GM12878 (cell line): Measurements from ENCODE around the gene ART1. TPM values are rescaled to one million over a fixed set of nuclear protein-coding genes. Genes with fewer than 3 reads are reported as not detected.

Source experiments
- ATAC-seq: fragments of 200-7000 bp; cut with Tn5 transposase; 3 replicates; pipeline ENCODE4 v1.9.1; 2020; ENCODE audit warnings: mild to moderate bottlenecking, moderate library complexity
- BruUV-seq: library from RNA; stranded (reverse); fragments of 400-500 nt; replicated peaks from 2 replicates; lab custom pipeline; 2021; lab: Mats Ljungman, UMichigan
- CTCF ChIA-PET: fragments of 300-600 bp; sonication (Branson Sonifier 250); formaldehyde crosslinking; extraction: SDS; loops from one replicate; lab custom pipeline; 2021; ENCODE audit warnings: inconsistent platforms; lab: Yijun Ruan, JAX
- POLR2A ChIA-PET: fragments of 350-600 bp; formaldehyde crosslinking; extraction: SDS; loops from one replicate; lab custom pipeline; 2021; ENCODE audit warnings: inconsistent platforms; lab: Charles Lee
- RAD21 ChIA-PET: fragments of 300-600 bp; sonication (Branson Sonifier 250); formaldehyde crosslinking; loops from one replicate; lab custom pipeline; 2023; ENCODE audit warnings: antibody characterized with exemption; ENCODE audit not compliant: unreplicated experiment; lab: Charles Lee
- SMC1A ChIA-PET: fragments of 300-600 bp; sonication (Branson Sonifier 250); formaldehyde crosslinking; loops from one replicate; lab custom pipeline; 2023; ENCODE audit not compliant: unreplicated experiment, uncharacterized antibody; lab: Charles Lee
- DNase-seq: peaks from one replicate; pipeline ENCODE4 v3.0.0-alpha.2; 2011; ENCODE audit warnings: low read depth, low spot score
- FAIRE-seq: peaks from 3 replicates; lab custom pipeline; 2011; peaks lifted over from hg19 to GRCh38; lab: Jason Lieb, UNC
- H2AFZ ChIP-seq: 2 replicates; pipeline ENCODE4 v1.6.0; 2011; ENCODE audit warnings: low read depth, low read length, control low read depth; ENCODE audit not compliant: control insufficient read depth
- H3K27ac ChIP-seq: 2 replicates; pipeline ENCODE4 v1.5.1; 2011; ENCODE audit warnings: control low read depth; ENCODE audit not compliant: control insufficient read depth, insufficient read depth
- H3K27me3 ChIP-seq, 2 experiments: replicated peaks in 1 of 2; 2 replicates each; pipeline versions ENCODE4 v1.6.0 to v1.6.1; 2011; ENCODE audit warnings: low read length in 1 of 2; ENCODE audit not compliant: control insufficient read depth in 2 of 2, insufficient read depth in 2 of 2
- H3K36me3 ChIP-seq, 2 experiments: 2 replicates each; pipeline ENCODE4 v1.5.1; 2011; ENCODE audit warnings: low read length in 1 of 2; ENCODE audit not compliant: control insufficient read depth in 2 of 2, insufficient read depth in 2 of 2
- H3K4me1 ChIP-seq: 2 replicates; pipeline ENCODE4 v1.6.1; 2011; ENCODE audit warnings: mild to moderate bottlenecking, low read length, moderate library complexity, mixed read lengths; ENCODE audit not compliant: control insufficient read depth, insufficient read depth
- H3K4me2 ChIP-seq: 2 replicates; pipeline ENCODE4 v1.6.0; 2011; ENCODE audit warnings: control low read depth; ENCODE audit not compliant: control insufficient read depth, insufficient read depth
- H3K4me3 ChIP-seq: fragments of 200-600 bp; sonication (generic); 2 replicates; pipeline ENCODE4 v1.5.1; 2016
- H3K79me2 ChIP-seq: 2 replicates; pipeline ENCODE4 v1.6.0; 2011; ENCODE audit warnings: low read length; ENCODE audit not compliant: control insufficient read depth, insufficient read depth
- H3K9ac ChIP-seq: 2 replicates; pipeline ENCODE4 v1.8.0; 2011; ENCODE audit warnings: low read length, control low read depth, mixed read lengths; ENCODE audit not compliant: control insufficient read depth, insufficient read depth
- H3K9me3 ChIP-seq: replicated peaks from 3 replicates; pipeline ENCODE4 v1.5.1; 2011; ENCODE audit warnings: mild to moderate bottlenecking, low read length; ENCODE audit not compliant: control insufficient read depth, insufficient read depth
- H4K20me1 ChIP-seq: 2 replicates; pipeline ENCODE4 v1.6.0; 2011; ENCODE audit not compliant: control insufficient read depth, insufficient read depth
- ATF7 ChIP-seq: fragments of 450-650 bp; IDR thresholded peaks from 2 replicates; pipeline ENCODE4 v1.6.1; 2016; ENCODE audit warnings: low read depth, mild to moderate bottlenecking
- CBFB ChIP-seq: IDR thresholded peaks from 2 replicates; pipeline ENCODE4 v1.6.1; 2016; ENCODE audit warnings: antibody characterized with exemption, low read depth
- CHD2 ChIP-seq: IDR thresholded peaks from 2 replicates; pipeline ENCODE4 v1.6.1; 2011; ENCODE audit warnings: low read depth, low read length, improper control_type of control experiment, borderline replicate concordance
- CUX1 ChIP-seq: IDR thresholded peaks from 2 replicates; pipeline ENCODE4 v1.6.1; 2012; ENCODE audit warnings: improper control_type of control experiment, low read depth, low read length; ENCODE audit not compliant: insufficient replicate concordance
- IRF3 ChIP-seq: fragments of 450-650 bp; IDR thresholded peaks from 2 replicates; pipeline ENCODE4 v1.6.1; 2014; ENCODE audit warnings: mild to moderate bottlenecking
- PAX5 ChIP-seq: IDR thresholded peaks from 2 replicates; pipeline ENCODE4 v1.6.1; 2011; ENCODE audit warnings: low read depth, low read length, borderline replicate concordance
- PAX8 ChIP-seq: fragments of 450-650 bp; IDR thresholded peaks from 2 replicates; pipeline ENCODE4 v1.6.1; 2017; ENCODE audit warnings: mild to moderate bottlenecking, moderate library complexity
- SIN3A ChIP-seq: IDR thresholded peaks from 2 replicates; pipeline ENCODE4 v1.6.1; 2012; ENCODE audit warnings: low read depth, low read length, improper control_type of control experiment
- ZNF274 ChIP-seq: IDR thresholded peaks from one replicate; pipeline ENCODE4 v1.8.0; 2011; ENCODE audit not compliant: insufficient read length, insufficient read depth
- WGBS: methylation state at CpG from one replicate; pipeline ENCODE4 v1.1.6; 2016; ENCODE audit warnings: low lambda C conversion rate; ENCODE audit not compliant: insufficient replicate concordance, insufficient coverage; ENCODE audit errors: missing lambda C conversion rate; 5-methylcytosine and 5-hydroxymethylcytosine counted together
- in situ Hi-C: fragments of 300-500 bp; cut with MboI; formaldehyde crosslinking; loops from 9 replicates; pipeline ENCODE4 v1.14.3; 2018; ENCODE audit warnings: mixed read lengths
- intact Hi-C: fragments of 100-400 bp; cut with micrococcal nuclease; formaldehyde crosslinking; loops from one replicate; pipeline ENCODE4 v1.14.2; 2022; ENCODE audit not compliant: unreplicated experiment
- polyA plus RNA-seq, 11 experiments: library from polyadenylated mRNA; depleted of rRNA in 4 of 11; unstranded in 6 of 11; stranded (reverse) in 5 of 11; fragments of >200 nt; fragmentation: Nextera tagmentation in 4 of 11; fragmentation: Illumina TruSeq in 1 of 11; extraction: Ambion mirVana in 4 of 11; extraction: Trizol in 1 of 11; gene quantifications; 1 replicate in 1 of 11; 2 replicates in 10 of 11; pipeline versions ENCODE4 v1.2.1 to v1.2.3, GENCODE V29; 2011 to 2016; ENCODE audit warnings: inconsistent platforms in 2 of 11, missing spikeins in 2 of 11, low read depth in 1 of 11
- total RNA-seq, 4 experiments: library from RNA; depleted of rRNA in 3 of 4; stranded (reverse); fragments of >200 nt in 3 of 4; fragmentation: Illumina TruSeq in 1 of 4; extraction: Trizol in 1 of 4; gene quantifications; 2 replicates each; pipeline versions ENCODE4 v1.2.1 to v1.2.3, GENCODE V29; 2013 to 2021

Gene ART1
- total and polyA plus RNA-seq, 10 of the 15 experiments (the other 5 are each of a cell fraction or from before 2014, with no cell fraction given): not detected

- FAIRE-seq: no peak
- intact Hi-C loops: no loop called here
These were observed 19.2 kb downstream of the ART1 start for GRCh38 chr11:3664032-3664630.

DNA sequence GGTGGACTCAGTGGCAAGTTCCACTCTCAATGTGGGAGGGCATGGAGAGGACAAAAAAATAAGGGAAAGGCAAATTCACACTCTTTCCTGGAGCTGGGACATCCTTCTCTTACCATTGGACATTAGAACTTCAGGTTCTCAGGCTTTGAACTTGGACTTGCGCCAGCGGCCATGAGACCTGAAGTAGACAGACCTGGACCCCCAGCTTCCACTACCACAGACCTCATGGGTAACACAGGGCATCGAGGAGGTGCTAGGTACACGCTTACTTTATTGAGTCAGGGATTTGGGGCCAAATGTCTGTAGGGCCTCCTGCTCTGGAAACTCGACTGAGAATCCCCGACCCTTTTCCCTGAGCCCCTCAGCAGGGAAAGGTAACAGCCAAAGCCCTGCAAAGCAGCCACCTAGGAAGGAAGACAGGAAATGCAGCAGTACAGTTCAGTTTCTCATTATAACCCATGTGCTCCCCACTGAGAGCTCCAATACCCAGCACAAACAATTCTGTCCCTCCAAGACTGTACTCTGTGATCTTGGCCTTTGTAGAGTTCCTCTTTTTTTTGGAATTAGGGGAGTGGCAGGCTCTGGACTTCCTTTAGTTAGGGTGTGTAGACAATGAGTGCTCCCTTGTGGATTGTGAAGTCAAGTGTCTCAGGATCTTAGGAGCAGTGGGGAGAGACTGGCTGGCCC is 20.6 kb downstream of the ART1 start:
- DNase-seq (no peak), FAIRE-seq (no peak), ATAC-seq (no peak)
- Histone ChIP-seq H3K79me2 (no peaks in the 10 kb centered on the region), H3K36me3 (peaks cover 2 to 4% of the 10 kb centered on the region in 2 experiments; a peak in 3 of 4 replicates), H3K4me3 (no peak overlapping the region), H3K9ac (no peak overlapping the region), H3K4me2 (no peak overlapping the region), H3K27ac (no peak overlapping the region), H2AFZ (no peak overlapping the region), H3K27me3 (no peaks in the 10 kb centered on the region), H3K4me1 (no peaks in the 10 kb centered on the region), H4K20me1 (no peaks in the 10 kb centered on the region), H3K9me3 (no peaks in the 10 kb centered on the region)
- BruUV-seq: no TSS peak
- POLR2A ChIA-PET: no interaction called here
- SMC1A ChIA-PET: no interaction called here
- in situ Hi-C loops (no loop called here), intact Hi-C loops (no loop called here)
- CTCF ChIA-PET: no interaction called here
- RAD21 ChIA-PET: no interaction called here
- WGBS: 95% methylated on average over 6 of the region's 6 CpGs
- no peak for TF ChIP-seq PAX5
- no peak for TF ChIP-seq ZNF274
- no peak for TF ChIP-seq IRF3
- TF ChIP-seq CHD2: no peak
- no peak for TF ChIP-seq ATF7
- no peak for TF ChIP-seq SIN3A
- TF ChIP-seq CBFB: no peak
- no peak for TF ChIP-seq CUX1

More at GRCh38 chr11:3664032-3664630, 19.2 kb downstream of the ART1 start:
- ChIA-PET RAD21 (no interaction called here), SMC1A (no interaction called here), POLR2A (no interaction called here), CTCF (interaction anchor here (0.9 kb wide), 1 partner anchor 18 kb away, joined by 3 read pairs; no protein-coding TSS in a partner anchor)
- Histone ChIP-seq H2AFZ (no peak overlapping the region), H3K27ac (no peak overlapping the region), H3K9me3 (no peaks in the 10 kb centered on the region), H3K9ac (no peak overlapping the region), H4K20me1 (no peaks in the 10 kb centered on the region), H3K79me2 (no peaks in the 10 kb centered on the region), H3K27me3 (no peaks in the 10 kb centered on the region), H3K4me2 (no peak overlapping the region), H3K36me3 (peaks cover 2 to 4% of the 10 kb centered on the region in 2 experiments; a peak in 2 of 4 replicates), H3K4me3 (no peak overlapping the region), H3K4me1 (no peaks in the 10 kb centered on the region)
- in situ Hi-C loops: no loop called here
- DNase-seq (no peak), ATAC-seq (no peak)
- no peak for TF ChIP-seq PAX8
- 76% methylated on average over 10 of the region's 10 CpGs for WGBS
- no TSS peak for BruUV-seq
